ENCODE results near the gene SERPINA4. TPM values are rescaled to one million over a fixed set of nuclear protein-coding genes. Genes with fewer than 3 reads are reported as not detected.

SERPINA4 gene
- total RNA-seq, 3 donors from 2014 or later = not detected

DNA sequence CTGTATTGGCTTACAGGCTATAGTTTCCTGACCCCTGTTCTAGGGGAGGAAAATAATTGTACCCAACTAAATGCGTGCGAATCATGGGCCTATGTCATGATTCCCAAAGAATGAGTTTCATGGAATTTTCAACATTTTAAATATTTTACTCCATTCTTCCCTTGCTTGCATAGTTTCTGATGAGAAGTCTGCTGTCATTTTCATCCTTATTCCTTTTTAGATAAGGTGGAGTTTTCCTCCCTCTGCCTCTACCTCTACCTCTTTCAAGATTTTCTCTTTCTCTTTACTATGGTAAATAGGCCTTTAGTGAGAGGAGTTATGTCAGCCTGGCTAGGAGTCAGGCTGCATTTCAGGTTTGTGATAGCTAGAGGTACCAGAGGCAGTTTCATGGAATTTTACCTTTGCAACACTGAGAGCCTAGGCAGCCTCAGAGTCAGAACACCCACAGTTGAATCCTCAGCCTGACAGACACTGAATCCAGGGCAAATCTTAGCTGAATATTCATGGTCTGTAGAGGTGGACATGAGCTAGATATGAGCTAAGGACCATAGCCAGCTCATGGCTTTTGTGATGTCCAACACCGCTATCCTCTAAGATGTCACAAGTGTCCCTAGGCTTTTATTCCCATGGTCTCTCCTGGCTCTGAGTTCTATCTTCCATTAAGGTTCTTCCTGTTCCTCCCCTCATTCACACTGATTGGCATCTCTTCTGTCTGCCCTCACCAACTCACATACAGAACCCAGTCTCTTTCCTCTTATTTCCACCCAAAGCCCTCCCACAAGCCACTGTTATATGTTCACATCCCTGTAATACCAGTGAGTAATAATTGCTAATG lies 57.0 kb downstream of the SERPINA4 start:
- H3K4me1 ChIP-seq (ENCODE audit: low read depth) = no peaks in the 10 kb centered on the region
- H3K9me3 ChIP-seq = peaks cover 20% of the 10 kb centered on the region
- no peak for TF ChIP-seq CTCF (IDR thresholded peaks at IDR 0.05)
- H3K36me3 ChIP-seq (ENCODE audit: low read depth) = no peaks in the 10 kb centered on the region
- intact Hi-C loops (cut with DNase I, micrococcal nuclease) = no loop called here
- H3K4me3 ChIP-seq = no peak overlapping the region
- DNase-seq = no peak
- no peak for ATAC-seq

GRCh38 chr14:94619297-94619696 lies 58.1 kb downstream of the SERPINA4 start:
- intact Hi-C loops (cut with DNase I, micrococcal nuclease) = no loop called here

More at GRCh38 chr14:94619297-94619696, 58.1 kb downstream of the SERPINA4 start:
- ATAC-seq (no peak), DNase-seq (no peak)
- TF ChIP-seq CTCF (IDR thresholded peaks at IDR 0.05) = no peak
- Histone ChIP-seq H3K4me1 (ENCODE audit: low read depth) (no peaks in the 10 kb centered on the region), H3K9me3 (peaks cover 20% of the 10 kb centered on the region), H3K4me3 (no peak overlapping the region), H3K36me3 (ENCODE audit: low read depth) (no peaks in the 10 kb centered on the region)

Other genes with a start within 250 kb of the SERPINA4 start
- 1 to 10 TPM in 2 of 3 donors, under 1 TPM in 1; 0.44 to 4.7 (median 2.0) TPM for gene SERPINA6, start 238.1 kb upstream of the SERPINA4 start, total RNA-seq
- not detected for gene SERPINA2, start 194.7 kb upstream of the SERPINA4 start, total RNA-seq
- 100 to 1,000 TPM in 2 of 3 donors, 10 to 100 TPM in 1; 98.3 to 311 (median 225) TPM for gene SERPINA1, start 172.8 kb upstream of the SERPINA4 start, total RNA-seq
- not detected for gene SERPINA11, start 108.6 kb upstream of the SERPINA4 start, total RNA-seq
- gene SERPINA9, start 85.2 kb upstream of the SERPINA4 start, total RNA-seq = not detected
- gene SERPINA12, start 52.0 kb upstream of the SERPINA4 start, total RNA-seq = not detected
- gene SERPINA5, start 20.0 kb downstream of the SERPINA4 start, total RNA-seq = 1 to 10 TPM in 1 of 3 donors, under 1 TPM in 1, not detected in 1; 0.53 to 3.8 TPM
- 10 to 100 TPM in 2 of 3 donors, 1 to 10 TPM in 1; 3.1 to 43.9 (median 41.3) TPM for gene SERPINA3, start 50.9 kb downstream of the SERPINA4 start, total RNA-seq
- not detected for gene GSC, start 208.7 kb downstream of the SERPINA4 start, total RNA-seq

All from mucosa of descending colon (tissue), 3 donors.